HL-60 (cell line): ENCODE measurements around the gene GUCY1A1.

Experiments used
- DNase-seq, 2 experiments: peaks; one replicate each; pipeline ENCODE4 v3.0.0-alpha.2; 2010 to 2020; ENCODE audit warnings: low read depth in 1 of 2, low spot score in 1 of 2
- H3K27ac ChIP-seq: fragments of 250-450 bp; sonication (Bioruptor Pico); replicated peaks from 2 replicates; pipeline ENCODE4 v1.5.1; 2020; ENCODE audit warnings: mild to moderate bottlenecking, moderate library complexity
- H3K27me3 ChIP-seq: fragments of 250-450 bp; sonication (Bioruptor Pico); 2 replicates; pipeline ENCODE4 v1.5.1; 2021; ENCODE audit warnings: mild to moderate bottlenecking, moderate library complexity; ENCODE audit not compliant: insufficient read depth, poor library complexity, severe bottlenecking
- H3K4me3 ChIP-seq: replicated peaks from 2 replicates; pipeline ENCODE4 v1.5.1; 2011; ENCODE audit warnings: mild to moderate bottlenecking, control low read depth, low read length; ENCODE audit not compliant: insufficient read depth
- GABPA ChIP-seq: IDR thresholded peaks from 2 replicates; pipeline ENCODE4 v1.6.1; 2012; ENCODE audit warnings: low read depth
- POLR2AphosphoS5 ChIP-seq: IDR thresholded peaks from 2 replicates; pipeline ENCODE4 v1.6.1; 2012; ENCODE audit warnings: low read depth
- SPI1 ChIP-seq: IDR thresholded peaks from 2 replicates; pipeline ENCODE4 v1.6.1; 2012; ENCODE audit warnings: low read depth, mild to moderate bottlenecking, borderline replicate concordance
- TF ChIP-seq, protein P1 (sequence below): IDR thresholded peaks from one replicate; pipeline ENCODE4 v1.5.1; 2011; ENCODE audit warnings: low read length, control low read depth, inconsistent platforms; ENCODE audit not compliant: insufficient read depth
- TF ChIP-seq, protein P2 (sequence below): IDR thresholded peaks from 2 replicates; pipeline ENCODE4 v1.6.1; 2012; ENCODE audit warnings: low read depth; ENCODE audit not compliant: insufficient replicate concordance

The GUCY1A1 gene

DNA sequence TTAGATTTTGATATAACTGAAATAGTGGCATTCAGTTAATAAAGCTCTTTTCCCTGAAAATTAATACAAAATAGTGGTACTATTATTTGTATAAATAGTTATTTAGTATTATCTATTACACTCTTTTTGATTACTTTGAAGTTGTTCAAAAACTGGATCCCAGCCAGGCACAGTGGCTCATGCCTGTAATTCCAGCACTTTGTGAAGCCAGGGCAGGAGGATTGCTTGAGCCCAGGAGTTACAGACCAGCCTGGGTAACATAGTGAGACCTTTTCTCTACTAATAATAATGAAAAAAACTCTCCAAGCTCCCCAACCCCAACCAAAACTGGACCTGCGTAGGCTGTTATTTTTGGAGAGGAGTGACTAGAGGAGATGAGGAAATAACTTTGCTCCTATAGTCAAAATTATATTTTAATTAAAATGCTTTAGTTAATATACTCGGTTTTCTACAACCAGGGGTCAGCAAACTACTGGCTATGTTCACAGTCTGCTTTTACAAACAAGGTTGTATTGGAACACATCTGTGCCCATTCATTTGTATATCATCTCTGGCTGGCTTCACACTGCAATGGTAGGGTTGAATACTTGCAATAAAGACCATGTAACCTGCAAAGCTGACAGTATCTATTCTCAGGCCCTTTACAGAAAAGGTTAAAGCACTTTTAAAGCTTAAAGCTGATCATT is 27.6 kb downstream of the GUCY1A1 start:
- no peak overlapping the region for H3K27ac ChIP-seq
- TF ChIP-seq GABPA (no peak), SPI1 (no peak), POLR2AphosphoS5 (no peak)
- TF ChIP-seq, protein P1, sequence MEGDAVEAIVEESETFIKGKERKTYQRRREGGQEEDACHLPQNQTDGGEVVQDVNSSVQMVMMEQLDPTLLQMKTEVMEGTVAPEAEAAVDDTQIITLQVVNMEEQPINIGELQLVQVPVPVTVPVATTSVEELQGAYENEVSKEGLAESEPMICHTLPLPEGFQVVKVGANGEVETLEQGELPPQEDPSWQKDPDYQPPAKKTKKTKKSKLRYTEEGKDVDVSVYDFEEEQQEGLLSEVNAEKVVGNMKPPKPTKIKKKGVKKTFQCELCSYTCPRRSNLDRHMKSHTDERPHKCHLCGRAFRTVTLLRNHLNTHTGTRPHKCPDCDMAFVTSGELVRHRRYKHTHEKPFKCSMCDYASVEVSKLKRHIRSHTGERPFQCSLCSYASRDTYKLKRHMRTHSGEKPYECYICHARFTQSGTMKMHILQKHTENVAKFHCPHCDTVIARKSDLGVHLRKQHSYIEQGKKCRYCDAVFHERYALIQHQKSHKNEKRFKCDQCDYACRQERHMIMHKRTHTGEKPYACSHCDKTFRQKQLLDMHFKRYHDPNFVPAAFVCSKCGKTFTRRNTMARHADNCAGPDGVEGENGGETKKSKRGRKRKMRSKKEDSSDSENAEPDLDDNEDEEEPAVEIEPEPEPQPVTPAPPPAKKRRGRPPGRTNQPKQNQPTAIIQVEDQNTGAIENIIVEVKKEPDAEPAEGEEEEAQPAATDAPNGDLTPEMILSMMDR: no peak
- TF ChIP-seq, protein P2, sequence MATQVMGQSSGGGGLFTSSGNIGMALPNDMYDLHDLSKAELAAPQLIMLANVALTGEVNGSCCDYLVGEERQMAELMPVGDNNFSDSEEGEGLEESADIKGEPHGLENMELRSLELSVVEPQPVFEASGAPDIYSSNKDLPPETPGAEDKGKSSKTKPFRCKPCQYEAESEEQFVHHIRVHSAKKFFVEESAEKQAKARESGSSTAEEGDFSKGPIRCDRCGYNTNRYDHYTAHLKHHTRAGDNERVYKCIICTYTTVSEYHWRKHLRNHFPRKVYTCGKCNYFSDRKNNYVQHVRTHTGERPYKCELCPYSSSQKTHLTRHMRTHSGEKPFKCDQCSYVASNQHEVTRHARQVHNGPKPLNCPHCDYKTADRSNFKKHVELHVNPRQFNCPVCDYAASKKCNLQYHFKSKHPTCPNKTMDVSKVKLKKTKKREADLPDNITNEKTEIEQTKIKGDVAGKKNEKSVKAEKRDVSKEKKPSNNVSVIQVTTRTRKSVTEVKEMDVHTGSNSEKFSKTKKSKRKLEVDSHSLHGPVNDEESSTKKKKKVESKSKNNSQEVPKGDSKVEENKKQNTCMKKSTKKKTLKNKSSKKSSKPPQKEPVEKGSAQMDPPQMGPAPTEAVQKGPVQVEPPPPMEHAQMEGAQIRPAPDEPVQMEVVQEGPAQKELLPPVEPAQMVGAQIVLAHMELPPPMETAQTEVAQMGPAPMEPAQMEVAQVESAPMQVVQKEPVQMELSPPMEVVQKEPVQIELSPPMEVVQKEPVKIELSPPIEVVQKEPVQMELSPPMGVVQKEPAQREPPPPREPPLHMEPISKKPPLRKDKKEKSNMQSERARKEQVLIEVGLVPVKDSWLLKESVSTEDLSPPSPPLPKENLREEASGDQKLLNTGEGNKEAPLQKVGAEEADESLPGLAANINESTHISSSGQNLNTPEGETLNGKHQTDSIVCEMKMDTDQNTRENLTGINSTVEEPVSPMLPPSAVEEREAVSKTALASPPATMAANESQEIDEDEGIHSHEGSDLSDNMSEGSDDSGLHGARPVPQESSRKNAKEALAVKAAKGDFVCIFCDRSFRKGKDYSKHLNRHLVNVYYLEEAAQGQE: no peak
- no peak for DNase-seq
- no peaks in the 10 kb centered on the region for H3K27me3 ChIP-seq
- no peak overlapping the region for H3K4me3 ChIP-seq

DNA sequence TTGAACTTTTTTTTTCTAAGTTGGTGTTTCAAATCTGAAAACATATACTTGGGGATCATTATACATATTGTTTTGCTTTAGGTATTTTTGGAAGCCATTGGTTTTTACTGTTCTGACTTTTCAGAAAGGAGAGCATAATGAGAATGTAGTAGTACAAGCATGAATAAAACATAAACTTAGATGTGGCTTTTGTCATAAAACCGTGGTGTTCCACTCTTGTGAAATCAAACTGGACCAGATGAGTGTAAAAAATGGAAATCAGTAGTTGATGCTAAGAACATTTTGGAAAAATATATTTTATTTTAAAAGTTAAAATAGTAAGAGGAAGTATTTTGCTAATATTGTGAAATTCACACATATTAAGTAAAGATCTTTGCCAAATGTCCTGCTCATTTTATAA is 29.6 kb downstream of the GUCY1A1 start:
- TF ChIP-seq, protein P1: no peak
- TF ChIP-seq POLR2AphosphoS5: no peak
- no peak for TF ChIP-seq GABPA
- TF ChIP-seq, protein P2: no peak
- TF ChIP-seq SPI1: no peak

DNA sequence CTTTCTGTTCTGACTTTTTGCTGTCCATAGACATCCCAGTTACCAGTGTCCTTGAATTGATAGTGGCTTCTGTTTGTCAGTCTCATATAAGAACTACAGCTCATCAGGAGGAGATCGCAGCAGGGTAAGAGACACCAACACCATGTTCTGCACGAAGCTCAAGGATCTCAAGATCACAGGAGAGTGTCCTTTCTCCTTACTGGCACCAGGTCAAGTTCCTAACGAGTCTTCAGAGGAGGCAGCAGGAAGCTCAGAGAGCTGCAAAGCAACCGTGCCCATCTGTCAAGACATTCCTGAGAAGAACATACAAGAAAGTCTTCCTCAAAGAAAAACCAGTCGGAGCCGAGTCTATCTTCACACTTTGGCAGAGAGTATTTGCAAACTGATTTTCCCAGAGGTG is 30.1 kb downstream of the GUCY1A1 start:
- Histone ChIP-seq H3K27ac (no peak overlapping the region), H3K27me3 (no peaks in the 10 kb centered on the region), H3K4me3 (no peak overlapping the region)
- DNase-seq: no peak
- TF ChIP-seq, protein P2: no peak
- TF ChIP-seq SPI1 (no peak), POLR2AphosphoS5 (no peak), GABPA (no peak)
- TF ChIP-seq, protein P1: no peak

More for the DNA sequence above, 29.6 kb downstream of the GUCY1A1 start:
- Histone ChIP-seq H3K4me3 (no peak overlapping the region), H3K27me3 (no peaks in the 10 kb centered on the region), H3K27ac (no peak overlapping the region)
- DNase-seq: no peak
